WTC11 (cell line): ENCODE measurements around the gene CS. TPM values are rescaled to one million over a fixed set of nuclear protein-coding genes. Genes with fewer than 3 reads are reported as not detected.

Experiments used
- ATAC-seq: fragments of 200-7000 bp; cut with Tn5 transposase; 2 replicates; pipeline ENCODE4 v1.10.0; 2021; ENCODE audit warnings: mild to moderate bottlenecking, moderate library complexity
- CTCF ChIA-PET: fragments of 300-600 bp; sonication (Branson Sonifier 250); formaldehyde crosslinking; loops from one replicate; lab custom pipeline; 2021; ENCODE audit warnings: antibody characterized with exemption; lab: Charles Lee
- POLR2A ChIA-PET: fragments of 350-600 bp; sonication (Branson Sonifier 250); formaldehyde crosslinking; loops from one replicate; lab custom pipeline; 2021; ENCODE audit warnings: antibody characterized with exemption; lab: Charles Lee
- DNase-seq: peaks from one replicate; pipeline ENCODE4 v3.0.0; 2021; ENCODE audit warnings: low spot score
- H3K27ac Mint-ChIP-seq: 2 replicates; pipeline ENCODE4 v1.8.0; 2021; ENCODE audit warnings: mixed read lengths
- H3K27me3 Mint-ChIP-seq: 2 replicates; pipeline ENCODE4 v1.8.0; 2021; ENCODE audit warnings: low read depth, mild to moderate bottlenecking, moderate library complexity, mixed read lengths
- H3K36me3 Mint-ChIP-seq: 2 replicates; pipeline ENCODE4 v1.8.0; 2021; ENCODE audit warnings: mixed read lengths
- H3K4me1 Mint-ChIP-seq: 2 replicates; pipeline ENCODE4 v1.8.0; 2022; ENCODE audit warnings: mixed read lengths
- H3K4me3 Mint-ChIP-seq: 2 replicates; pipeline ENCODE4 v1.8.0; 2021; ENCODE audit warnings: mild to moderate bottlenecking, moderate library complexity, mixed read lengths
- H3K9me3 Mint-ChIP-seq: 2 replicates; pipeline ENCODE4 v1.8.0; 2021; ENCODE audit warnings: mixed read lengths
- FOXJ3 ChIP-seq: sonication (generic); formaldehyde crosslinking; IDR thresholded peaks from 2 replicates; pipeline ENCODE4 v1.9.0; 2021; ENCODE audit warnings: missing genetic modification reagents, mild to moderate bottlenecking, borderline replicate concordance
- GRHL2 ChIP-seq: fragments of 250-450 bp; sonication (Bioruptor Pico); IDR thresholded peaks from 2 replicates; pipeline ENCODE4 v1.8.0; 2022; ENCODE audit warnings: mild to moderate bottlenecking, moderate library complexity; ENCODE audit not compliant: insufficient replicate concordance, severe bottlenecking
- JAZF1 ChIP-seq: fragments of 250-450 bp; sonication (Bioruptor Pico); IDR thresholded peaks from 2 replicates; pipeline ENCODE4 v1.9.0; 2021; ENCODE audit warnings: moderate library complexity, mild to moderate bottlenecking, inconsistent platforms
- JUN ChIP-seq: sonication (generic); formaldehyde crosslinking; IDR thresholded peaks from 2 replicates; pipeline ENCODE4 v1.8.0; 2023; ENCODE audit warnings: mild to moderate bottlenecking, missing genetic modification reagents
- MXD4 ChIP-seq: fragments of 250-450 bp; sonication (Bioruptor Pico); IDR thresholded peaks from 2 replicates; pipeline ENCODE4 v1.8.0; 2021; ENCODE audit warnings: mild to moderate bottlenecking, moderate library complexity, borderline replicate concordance
- NFATC4 ChIP-seq: fragments of 250-450 bp; sonication (Bioruptor Pico); IDR thresholded peaks from 2 replicates; pipeline ENCODE4 v1.9.0; 2021; ENCODE audit warnings: mild to moderate bottlenecking
- NR3C1 ChIP-seq: sonication (generic); formaldehyde crosslinking; conservative IDR thresholded peaks from 2 replicates; pipeline ENCODE4 v1.8.1; 2023; ENCODE audit warnings: low read depth, mild to moderate bottlenecking, missing genetic modification reagents
- SMAD3 ChIP-seq: sonication (generic); formaldehyde crosslinking; IDR thresholded peaks from 2 replicates; pipeline ENCODE4 v1.8.0; 2022; ENCODE audit warnings: missing genetic modification reagents, mild to moderate bottlenecking, borderline replicate concordance
- TEAD1 ChIP-seq: sonication (generic); formaldehyde crosslinking; IDR thresholded peaks from 2 replicates; pipeline ENCODE4 v1.8.0; 2022; ENCODE audit warnings: mild to moderate bottlenecking, missing genetic modification reagents
- TEAD4 ChIP-seq: sonication (generic); formaldehyde crosslinking; IDR thresholded peaks from 2 replicates; pipeline ENCODE4 v1.8.0; 2022; ENCODE audit warnings: mild to moderate bottlenecking, missing genetic modification reagents
- ZNF138 ChIP-seq: sonication (generic); formaldehyde crosslinking; conservative IDR thresholded peaks from 2 replicates; pipeline ENCODE4 v1.8.1; 2022; ENCODE audit warnings: mild to moderate bottlenecking, moderate library complexity, missing genetic modification reagents
- ZNF219 ChIP-seq: sonication (generic); formaldehyde crosslinking; IDR thresholded peaks from 2 replicates; pipeline ENCODE4 v1.8.0; 2023; ENCODE audit warnings: missing genetic modification reagents, mild to moderate bottlenecking, borderline replicate concordance
- ZNF423 ChIP-seq: fragments of 250-450 bp; sonication (Bioruptor Pico); IDR thresholded peaks from 2 replicates; pipeline ENCODE4 v2.1.2; 2022; ENCODE audit warnings: mild to moderate bottlenecking, moderate library complexity
- total RNA-seq: library from RNA; stranded (reverse); gene quantifications from 3 replicates; pipeline ENCODE4 v1.2.3, GENCODE V29; 2021
- TF ChIP-seq, protein P1 (sequence below): sonication (generic); formaldehyde crosslinking; IDR thresholded peaks from 2 replicates; pipeline ENCODE4 v1.8.0; 2022; ENCODE audit warnings: mild to moderate bottlenecking, missing genetic modification reagents
- TF ChIP-seq, protein P2 (sequence below): sonication (generic); formaldehyde crosslinking; IDR thresholded peaks from 2 replicates; pipeline ENCODE4 v1.8.0; 2022; ENCODE audit warnings: mild to moderate bottlenecking, missing genetic modification reagents
- TF ChIP-seq, protein P3 (sequence below): sonication (generic); formaldehyde crosslinking; IDR thresholded peaks from 2 replicates; pipeline ENCODE4 v1.8.0; 2022; ENCODE audit warnings: missing genetic modification reagents
- TF ChIP-seq, protein P4 (sequence below): sonication (generic); formaldehyde crosslinking; IDR thresholded peaks from 2 replicates; pipeline ENCODE4 v1.8.1; 2022; ENCODE audit warnings: missing genetic modification reagents, borderline replicate concordance
- TF ChIP-seq, protein P5 (sequence below): fragments of 250-450 bp; sonication (Bioruptor Pico); IDR thresholded peaks from 2 replicates; pipeline ENCODE4 v1.9.0; 2021; ENCODE audit warnings: mild to moderate bottlenecking, borderline replicate concordance
- TF ChIP-seq, protein P6 (sequence below): sonication (generic); formaldehyde crosslinking; IDR thresholded peaks from 2 replicates; pipeline ENCODE4 v1.8.1; 2023; ENCODE audit warnings: mild to moderate bottlenecking, missing genetic modification reagents
- TF ChIP-seq, protein P7 (sequence below): sonication (generic); formaldehyde crosslinking; IDR thresholded peaks from 2 replicates; pipeline ENCODE4 v1.8.1; 2022; ENCODE audit warnings: low read depth, missing genetic modification reagents, borderline replicate concordance

CS gene
- total RNA-seq, 1 experiment from 2014 or later: 275 TPM

DNA sequence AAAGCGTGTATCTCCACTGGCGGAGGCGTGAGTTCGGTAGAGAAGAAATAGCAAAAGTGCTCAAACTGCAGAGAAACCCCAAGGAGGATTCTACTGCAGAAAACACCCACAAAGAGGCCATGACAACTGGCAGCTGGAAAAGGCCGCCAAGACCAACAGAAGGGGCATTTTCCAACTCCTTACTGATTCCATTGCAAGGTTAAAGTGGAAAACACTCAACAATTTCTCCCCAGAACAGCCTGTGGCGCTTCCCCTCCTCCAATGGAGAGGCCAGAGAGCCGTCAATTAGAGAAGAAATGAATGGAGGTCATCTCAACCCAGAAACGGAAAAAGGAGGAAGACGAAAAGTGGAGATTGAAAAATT is 41.3 kb downstream of the CS start:
- no peak for ATAC-seq
- DNase-seq: no peak
- H3K27me3 Mint-ChIP-seq: 0 out of 2 replicates have a peak, but pooled peaks cover 4% of the 10 kb centered on the region
- peak overlapping the region; percentile 83 for H3K4me3 Mint-ChIP-seq
- no peaks in the 10 kb centered on the region for H3K9me3 Mint-ChIP-seq
- ChIA-PET CTCF (interaction anchor here (0.5 to 4.9 kb wide), 35 partner anchors 9 to 375 kb away, joined by 3 to 66 read pairs (median 4); partner anchors contain the start of genes COQ10A, ESYT1, GLS2 and IL23A), POLR2A (interaction anchor here (0.6 to 2.9 kb wide), 5 partner anchors 8 to 134 kb away, joined by 3 to 16 read pairs (median 3); partner anchors contain the start of genes COQ10A and RNF41)
- peak overlapping the region; percentile 90 for H3K27ac Mint-ChIP-seq
- TF ChIP-seq, protein P1, sequence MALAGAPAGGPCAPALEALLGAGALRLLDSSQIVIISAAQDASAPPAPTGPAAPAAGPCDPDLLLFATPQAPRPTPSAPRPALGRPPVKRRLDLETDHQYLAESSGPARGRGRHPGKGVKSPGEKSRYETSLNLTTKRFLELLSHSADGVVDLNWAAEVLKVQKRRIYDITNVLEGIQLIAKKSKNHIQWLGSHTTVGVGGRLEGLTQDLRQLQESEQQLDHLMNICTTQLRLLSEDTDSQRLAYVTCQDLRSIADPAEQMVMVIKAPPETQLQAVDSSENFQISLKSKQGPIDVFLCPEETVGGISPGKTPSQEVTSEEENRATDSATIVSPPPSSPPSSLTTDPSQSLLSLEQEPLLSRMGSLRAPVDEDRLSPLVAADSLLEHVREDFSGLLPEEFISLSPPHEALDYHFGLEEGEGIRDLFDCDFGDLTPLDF (CRISPR knock-in tag): no peak
- TF ChIP-seq, protein P2, sequence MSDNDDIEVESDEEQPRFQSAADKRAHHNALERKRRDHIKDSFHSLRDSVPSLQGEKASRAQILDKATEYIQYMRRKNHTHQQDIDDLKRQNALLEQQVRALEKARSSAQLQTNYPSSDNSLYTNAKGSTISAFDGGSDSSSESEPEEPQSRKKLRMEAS (CRISPR knock-in tag): no peak
- TF ChIP-seq MXD4 (CRISPR knock-in tag) (no peak), TEAD4 (CRISPR knock-in tag) (no peak), TEAD1 (CRISPR knock-in tag) (no peak), ZNF138 (CRISPR knock-in tag) (no peak), NR3C1 (CRISPR knock-in tag) (no peak), ZNF219 (CRISPR knock-in tag) (no peak), FOXJ3 (no peak), GRHL2 (CRISPR knock-in tag) (no peak), JAZF1 (CRISPR knock-in tag) (no peak), NFATC4 (CRISPR knock-in tag) (no peak), JUN (no peak), SMAD3 (CRISPR knock-in tag) (no peak), ZNF423 (CRISPR knock-in tag) (no peak)
- TF ChIP-seq, protein P3, sequence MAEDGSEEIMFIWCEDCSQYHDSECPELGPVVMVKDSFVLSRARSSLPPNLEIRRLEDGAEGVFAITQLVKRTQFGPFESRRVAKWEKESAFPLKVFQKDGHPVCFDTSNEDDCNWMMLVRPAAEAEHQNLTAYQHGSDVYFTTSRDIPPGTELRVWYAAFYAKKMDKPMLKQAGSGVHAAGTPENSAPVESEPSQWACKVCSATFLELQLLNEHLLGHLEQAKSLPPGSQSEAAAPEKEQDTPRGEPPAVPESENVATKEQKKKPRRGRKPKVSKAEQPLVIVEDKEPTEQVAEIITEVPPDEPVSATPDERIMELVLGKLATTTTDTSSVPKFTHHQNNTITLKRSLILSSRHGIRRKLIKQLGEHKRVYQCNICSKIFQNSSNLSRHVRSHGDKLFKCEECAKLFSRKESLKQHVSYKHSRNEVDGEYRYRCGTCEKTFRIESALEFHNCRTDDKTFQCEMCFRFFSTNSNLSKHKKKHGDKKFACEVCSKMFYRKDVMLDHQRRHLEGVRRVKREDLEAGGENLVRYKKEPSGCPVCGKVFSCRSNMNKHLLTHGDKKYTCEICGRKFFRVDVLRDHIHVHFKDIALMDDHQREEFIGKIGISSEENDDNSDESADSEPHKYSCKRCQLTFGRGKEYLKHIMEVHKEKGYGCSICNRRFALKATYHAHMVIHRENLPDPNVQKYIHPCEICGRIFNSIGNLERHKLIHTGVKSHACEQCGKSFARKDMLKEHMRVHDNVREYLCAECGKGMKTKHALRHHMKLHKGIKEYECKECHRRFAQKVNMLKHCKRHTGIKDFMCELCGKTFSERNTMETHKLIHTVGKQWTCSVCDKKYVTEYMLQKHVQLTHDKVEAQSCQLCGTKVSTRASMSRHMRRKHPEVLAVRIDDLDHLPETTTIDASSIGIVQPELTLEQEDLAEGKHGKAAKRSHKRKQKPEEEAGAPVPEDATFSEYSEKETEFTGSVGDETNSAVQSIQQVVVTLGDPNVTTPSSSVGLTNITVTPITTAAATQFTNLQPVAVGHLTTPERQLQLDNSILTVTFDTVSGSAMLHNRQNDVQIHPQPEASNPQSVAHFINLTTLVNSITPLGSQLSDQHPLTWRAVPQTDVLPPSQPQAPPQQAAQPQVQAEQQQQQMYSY (CRISPR knock-in tag): no peak
- TF ChIP-seq, protein P4, sequence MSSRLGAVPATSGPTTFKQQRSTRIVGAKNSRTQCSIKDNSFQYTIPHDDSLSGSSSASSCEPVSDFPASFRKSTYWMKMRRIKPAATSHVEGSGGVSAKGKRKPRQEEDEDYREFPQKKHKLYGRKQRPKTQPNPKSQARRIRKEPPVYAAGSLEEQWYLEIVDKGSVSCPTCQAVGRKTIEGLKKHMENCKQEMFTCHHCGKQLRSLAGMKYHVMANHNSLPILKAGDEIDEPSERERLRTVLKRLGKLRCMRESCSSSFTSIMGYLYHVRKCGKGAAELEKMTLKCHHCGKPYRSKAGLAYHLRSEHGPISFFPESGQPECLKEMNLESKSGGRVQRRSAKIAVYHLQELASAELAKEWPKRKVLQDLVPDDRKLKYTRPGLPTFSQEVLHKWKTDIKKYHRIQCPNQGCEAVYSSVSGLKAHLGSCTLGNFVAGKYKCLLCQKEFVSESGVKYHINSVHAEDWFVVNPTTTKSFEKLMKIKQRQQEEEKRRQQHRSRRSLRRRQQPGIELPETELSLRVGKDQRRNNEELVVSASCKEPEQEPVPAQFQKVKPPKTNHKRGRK (CRISPR knock-in tag): no peak
- TF ChIP-seq, protein P5, sequence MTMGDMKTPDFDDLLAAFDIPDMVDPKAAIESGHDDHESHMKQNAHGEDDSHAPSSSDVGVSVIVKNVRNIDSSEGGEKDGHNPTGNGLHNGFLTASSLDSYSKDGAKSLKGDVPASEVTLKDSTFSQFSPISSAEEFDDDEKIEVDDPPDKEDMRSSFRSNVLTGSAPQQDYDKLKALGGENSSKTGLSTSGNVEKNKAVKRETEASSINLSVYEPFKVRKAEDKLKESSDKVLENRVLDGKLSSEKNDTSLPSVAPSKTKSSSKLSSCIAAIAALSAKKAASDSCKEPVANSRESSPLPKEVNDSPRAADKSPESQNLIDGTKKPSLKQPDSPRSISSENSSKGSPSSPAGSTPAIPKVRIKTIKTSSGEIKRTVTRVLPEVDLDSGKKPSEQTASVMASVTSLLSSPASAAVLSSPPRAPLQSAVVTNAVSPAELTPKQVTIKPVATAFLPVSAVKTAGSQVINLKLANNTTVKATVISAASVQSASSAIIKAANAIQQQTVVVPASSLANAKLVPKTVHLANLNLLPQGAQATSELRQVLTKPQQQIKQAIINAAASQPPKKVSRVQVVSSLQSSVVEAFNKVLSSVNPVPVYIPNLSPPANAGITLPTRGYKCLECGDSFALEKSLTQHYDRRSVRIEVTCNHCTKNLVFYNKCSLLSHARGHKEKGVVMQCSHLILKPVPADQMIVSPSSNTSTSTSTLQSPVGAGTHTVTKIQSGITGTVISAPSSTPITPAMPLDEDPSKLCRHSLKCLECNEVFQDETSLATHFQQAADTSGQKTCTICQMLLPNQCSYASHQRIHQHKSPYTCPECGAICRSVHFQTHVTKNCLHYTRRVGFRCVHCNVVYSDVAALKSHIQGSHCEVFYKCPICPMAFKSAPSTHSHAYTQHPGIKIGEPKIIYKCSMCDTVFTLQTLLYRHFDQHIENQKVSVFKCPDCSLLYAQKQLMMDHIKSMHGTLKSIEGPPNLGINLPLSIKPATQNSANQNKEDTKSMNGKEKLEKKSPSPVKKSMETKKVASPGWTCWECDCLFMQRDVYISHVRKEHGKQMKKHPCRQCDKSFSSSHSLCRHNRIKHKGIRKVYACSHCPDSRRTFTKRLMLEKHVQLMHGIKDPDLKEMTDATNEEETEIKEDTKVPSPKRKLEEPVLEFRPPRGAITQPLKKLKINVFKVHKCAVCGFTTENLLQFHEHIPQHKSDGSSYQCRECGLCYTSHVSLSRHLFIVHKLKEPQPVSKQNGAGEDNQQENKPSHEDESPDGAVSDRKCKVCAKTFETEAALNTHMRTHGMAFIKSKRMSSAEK (CRISPR knock-in tag): no peak
- TF ChIP-seq, protein P6, sequence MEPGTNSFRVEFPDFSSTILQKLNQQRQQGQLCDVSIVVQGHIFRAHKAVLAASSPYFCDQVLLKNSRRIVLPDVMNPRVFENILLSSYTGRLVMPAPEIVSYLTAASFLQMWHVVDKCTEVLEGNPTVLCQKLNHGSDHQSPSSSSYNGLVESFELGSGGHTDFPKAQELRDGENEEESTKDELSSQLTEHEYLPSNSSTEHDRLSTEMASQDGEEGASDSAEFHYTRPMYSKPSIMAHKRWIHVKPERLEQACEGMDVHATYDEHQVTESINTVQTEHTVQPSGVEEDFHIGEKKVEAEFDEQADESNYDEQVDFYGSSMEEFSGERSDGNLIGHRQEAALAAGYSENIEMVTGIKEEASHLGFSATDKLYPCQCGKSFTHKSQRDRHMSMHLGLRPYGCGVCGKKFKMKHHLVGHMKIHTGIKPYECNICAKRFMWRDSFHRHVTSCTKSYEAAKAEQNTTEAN: no peak
- TF ChIP-seq, protein P7, sequence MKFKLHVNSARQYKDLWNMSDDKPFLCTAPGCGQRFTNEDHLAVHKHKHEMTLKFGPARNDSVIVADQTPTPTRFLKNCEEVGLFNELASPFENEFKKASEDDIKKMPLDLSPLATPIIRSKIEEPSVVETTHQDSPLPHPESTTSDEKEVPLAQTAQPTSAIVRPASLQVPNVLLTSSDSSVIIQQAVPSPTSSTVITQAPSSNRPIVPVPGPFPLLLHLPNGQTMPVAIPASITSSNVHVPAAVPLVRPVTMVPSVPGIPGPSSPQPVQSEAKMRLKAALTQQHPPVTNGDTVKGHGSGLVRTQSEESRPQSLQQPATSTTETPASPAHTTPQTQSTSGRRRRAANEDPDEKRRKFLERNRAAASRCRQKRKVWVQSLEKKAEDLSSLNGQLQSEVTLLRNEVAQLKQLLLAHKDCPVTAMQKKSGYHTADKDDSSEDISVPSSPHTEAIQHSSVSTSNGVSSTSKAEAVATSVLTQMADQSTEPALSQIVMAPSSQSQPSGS (CRISPR knock-in tag): no peak
- H3K4me1 Mint-ChIP-seq: peaks cover 18% of the 10 kb centered on the region
- H3K36me3 Mint-ChIP-seq: peaks cover 23% of the 10 kb centered on the region
